Camera-type eye (tissue), 1 donor: ENCODE results near the gene MBTPS1. TPM values are rescaled to one million over a fixed set of nuclear protein-coding genes. Genes with fewer than 3 reads are reported as not detected.

Experiments used
- total RNA-seq: library from RNA; depleted of rRNA; stranded (reverse); fragments of >200 nt; gene quantifications from one replicate; pipeline ENCODE4 v1.2.3, GENCODE V29; 2014

Gene MBTPS1
- total RNA-seq: 149 TPM

DNA sequence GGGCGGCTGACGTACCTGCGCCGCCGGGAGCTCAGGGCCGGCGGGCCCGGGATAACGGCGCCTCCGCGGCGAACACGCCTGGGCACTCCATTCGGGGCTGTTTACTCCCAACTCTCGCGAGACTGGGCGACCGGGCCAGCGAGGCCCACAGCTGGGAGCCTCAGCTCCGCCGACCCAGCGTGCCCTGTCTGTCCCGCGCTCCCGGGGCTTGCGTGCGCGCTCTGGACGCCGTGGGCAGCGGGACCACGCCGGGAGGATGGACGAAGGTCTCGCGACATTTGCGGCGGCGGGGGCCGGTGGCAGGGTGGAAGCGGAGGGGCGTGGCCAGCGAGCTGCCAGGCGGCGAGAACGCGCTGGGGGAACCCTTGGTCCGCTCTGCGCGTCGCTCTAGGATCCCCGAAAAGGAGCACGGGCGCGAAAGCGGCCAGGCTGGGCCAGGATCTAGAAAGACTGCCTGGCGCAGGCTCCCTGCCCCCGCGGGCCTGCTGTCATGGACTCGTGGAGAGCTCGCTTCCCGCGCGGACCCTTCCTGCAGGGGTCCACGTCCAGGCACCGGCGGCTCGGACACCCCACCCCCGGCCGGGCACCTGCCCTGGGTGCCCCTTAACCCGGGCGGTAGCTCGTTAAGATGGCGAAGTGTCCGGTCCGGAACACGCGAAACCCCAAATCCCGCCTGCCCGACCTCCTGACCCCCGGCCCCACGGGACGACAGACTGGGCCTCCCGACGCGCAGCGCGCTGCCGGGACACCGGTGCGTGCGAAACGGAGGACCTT lies at the start of gene MBTPS1:
MBTPS1 (minus strand) TSS at position 223 of the 774 bp plus-strand sequence. CDS start 15,159 bp downstream, outside the sequence.

DNA sequence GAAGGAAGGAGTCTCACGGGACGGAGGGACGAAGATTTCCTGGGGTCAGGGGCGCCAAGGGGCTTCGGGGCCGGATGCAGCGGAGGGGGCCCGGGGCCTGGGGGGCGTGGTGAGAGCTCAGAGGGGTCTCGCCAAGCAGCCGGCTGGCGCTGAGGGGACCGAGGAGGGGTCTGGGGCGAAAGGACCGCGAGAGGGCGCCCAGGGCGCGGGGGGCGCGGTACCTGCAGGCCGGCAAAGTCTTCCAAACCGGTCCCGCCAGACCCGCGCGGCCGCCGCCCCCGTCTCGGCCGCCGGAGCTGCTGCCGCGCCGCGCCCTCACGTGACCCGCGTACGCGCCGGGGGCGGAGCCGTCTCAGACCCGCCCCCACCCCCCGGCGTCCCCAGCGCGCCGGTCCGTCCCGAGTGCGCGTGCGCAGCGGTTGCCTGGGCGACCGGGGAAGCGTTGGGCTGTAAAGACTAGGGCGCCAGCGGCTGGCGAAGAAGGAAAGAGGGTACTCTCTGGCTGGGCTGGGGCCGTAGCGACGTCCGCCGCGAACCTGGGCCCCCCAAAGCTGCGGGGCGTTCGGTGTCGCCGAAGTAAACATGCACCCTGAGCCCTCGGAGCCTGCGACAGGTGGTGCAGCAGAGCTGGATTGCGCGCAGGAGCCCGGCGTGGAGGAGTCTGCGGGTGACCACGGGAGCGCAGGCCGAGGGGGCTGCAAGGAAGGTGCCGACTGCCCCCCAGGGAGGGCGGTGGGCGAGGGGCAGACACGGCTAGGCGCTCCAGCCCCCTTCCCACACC lies 28.3 kb upstream of the MBTPS1 start, which contains the start of the genes DNAAF1 and HSDL1:
DNAAF1 (plus strand) TSS at position 450 of the 781 bp plus-strand sequence; CDS start at position 583, 133 bp downstream.
HSDL1 (minus strand) TSS at position 319 of the 781 bp plus-strand sequence. CDS start 13,856 bp downstream, outside the sequence.

DNA sequence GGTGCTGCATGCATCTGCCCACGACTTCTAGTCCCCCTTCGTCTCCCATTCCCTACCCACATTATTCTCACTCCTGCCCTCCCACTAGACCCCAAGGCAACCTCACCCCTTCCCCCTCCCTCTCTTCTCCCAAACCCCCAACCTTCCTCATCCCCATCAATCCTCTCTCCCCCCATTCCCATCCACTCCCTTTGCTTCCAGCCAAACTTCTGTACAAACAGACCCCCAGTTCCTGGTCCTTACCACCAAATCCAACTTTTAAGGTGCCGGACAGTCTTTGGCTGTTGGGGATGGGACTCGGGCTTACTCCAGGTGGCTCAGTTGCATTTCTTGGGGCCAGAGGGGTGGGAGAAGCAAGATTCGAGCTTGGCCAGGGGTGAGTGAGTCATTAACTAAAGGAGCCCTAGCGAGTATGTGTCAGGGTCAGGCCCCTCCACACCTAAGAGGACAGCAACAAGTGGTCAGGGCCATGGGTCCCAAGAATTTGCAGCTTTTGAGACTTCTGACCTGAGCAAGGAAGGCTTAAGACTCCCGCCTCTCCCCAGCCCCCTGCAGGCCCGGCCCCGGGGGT lies 74.3 kb downstream of the MBTPS1 start, which contains the start of gene SLC38A8:
SLC38A8 (minus strand) TSS at position 488 of the 571 bp plus-strand sequence. CDS start 638 bp downstream, outside the sequence.

Other genes starting within 250 kb of the MBTPS1 start
- gene MLYCD, start 217.8 kb downstream of the MBTPS1 start, total RNA-seq: 6.7 TPM
- gene OSGIN1, start 163.7 kb downstream of the MBTPS1 start, total RNA-seq: 1.7 TPM
- 7.3 TPM for gene NECAB2, start 148.7 kb downstream of the MBTPS1 start, total RNA-seq
- 6.6 TPM for gene SLC38A8, start 74.1 kb downstream of the MBTPS1 start, total RNA-seq
- 86.4 TPM for gene HSDL1, start 28.2 kb upstream of the MBTPS1 start, total RNA-seq
- 0.33 TPM for gene DNAAF1, start 28.4 kb upstream of the MBTPS1 start, total RNA-seq
- 63.7 TPM for gene TAF1C, start 70.1 kb upstream of the MBTPS1 start, total RNA-seq
- gene ADAD2, start 74.2 kb upstream of the MBTPS1 start, total RNA-seq: 4.3 TPM
- 1.8 TPM for gene KCNG4, start 123.1 kb upstream of the MBTPS1 start, total RNA-seq
- gene WFDC1, start 177.9 kb upstream of the MBTPS1 start, total RNA-seq: 46.3 TPM